Esophagus muscularis mucosa (tissue), 3 donors: ENCODE data around the gene TRDN.

Experiments
- CTCF ChIP-seq, 3 experiments: fragments of 200-600 bp in 2 of 3; fragments of 450-650 bp in 1 of 3; sonication (generic) in 2 of 3; IDR thresholded peaks; one replicate each; pipeline ENCODE4 v1.5.1; 2017 to 2019; ENCODE audit warnings: antibody characterized with exemption in 3 of 3, mild to moderate bottlenecking in 2 of 3, moderate library complexity in 1 of 3
- POLR2AphosphoS5 ChIP-seq, 2 donors: sonication (generic); formaldehyde crosslinking; IDR thresholded peaks; one replicate each; pipeline ENCODE4 v1.6.1; 2017; ENCODE audit warnings: antibody characterized with exemption in 2 of 2

GRCh38 chr6:123677897-123678296 is 41.1 kb upstream of the TRDN start:
- TF ChIP-seq CTCF (IDR thresholded peaks at IDR 0.05), result no peak
- TF ChIP-seq POLR2AphosphoS5 (IDR thresholded peaks at IDR 0.05), result no peak
